Heart left ventricle (tissue), 13 donors: ENCODE data around the gene SPDYE3.
"Not testable (repeated sequence)": the region's sequence is repeated elsewhere in the genome, so short reads cannot be mapped to it uniquely, and the experiment has no call there.

Experiments
- CTCF ChIP-seq, 12 donors: fragments of 200-600 bp; sonication (generic) in 4 of 12; IDR thresholded peaks; one replicate each; pipeline versions ENCODE4 v1.5.0 to v1.8.0; 2018 to 2022; ENCODE audit warnings: antibody characterized with exemption in 12 of 12, mild to moderate bottlenecking in 5 of 12
- POLR2A ChIP-seq, 2 donors: fragments of 450-650 bp; IDR thresholded peaks; one replicate each; pipeline ENCODE4 v1.6.1; 2017; ENCODE audit warnings: antibody characterized with exemption in 2 of 2, mild to moderate bottlenecking in 2 of 2, moderate library complexity in 2 of 2
- donor health status: ischemic (EF 13 %, LVEDD 7.1; RV severe dilation, severe dysfunction).
- donor health status: DM: no; HTN: yes; CAD: no.
- donor health status: DM: no; HTN: no; CAD: no.
- donor health status: ischemic (EF 25% LVEDD 6.9; RV normal size, moderate dysfunction).
- donor health status: ischemic (EF 25% LVEDD 5.7; RV mildly dilated, moderate dysfunction).
- donor health status: ischemic (EF 35%, LVEDD 5.7; RV mildly dilated, moderate dysfunction).
- donor health status: nonischemic (EF 11% LVEDD 7.7; RV severe dilation, severe dysfunction).
- donor health status: DM: yes; HTN: yes; CAD: no.
- donor health status: PGD.
- donor health status: ischemic (EF 29% LVEDD 5.4; RV normal size, mild dysfunction).
- donor health status: nonischemic (EF 23%, LVEDD 6.1; RV moderate dilation, normal function).

GRCh38 chr7:100321648-100322047, 14.1 kb downstream of the SPDYE3 start:
- not testable (repeated sequence) for TF ChIP-seq CTCF, POLR2A (IDR thresholded peaks at IDR 0.05)
